Measurements from ENCODE around the gene MAPRE3. TPM values are rescaled to one million over a fixed set of nuclear protein-coding genes. Genes with fewer than 3 reads are reported as not detected.
A peak's percentile ranks its signal among the peaks of the same experiment; 100 is the strongest.

Gene MAPRE3
- total RNA-seq, 4 donors from 2014 or later, result 9.3 to 23.0 (median 13.4) TPM

DNA sequence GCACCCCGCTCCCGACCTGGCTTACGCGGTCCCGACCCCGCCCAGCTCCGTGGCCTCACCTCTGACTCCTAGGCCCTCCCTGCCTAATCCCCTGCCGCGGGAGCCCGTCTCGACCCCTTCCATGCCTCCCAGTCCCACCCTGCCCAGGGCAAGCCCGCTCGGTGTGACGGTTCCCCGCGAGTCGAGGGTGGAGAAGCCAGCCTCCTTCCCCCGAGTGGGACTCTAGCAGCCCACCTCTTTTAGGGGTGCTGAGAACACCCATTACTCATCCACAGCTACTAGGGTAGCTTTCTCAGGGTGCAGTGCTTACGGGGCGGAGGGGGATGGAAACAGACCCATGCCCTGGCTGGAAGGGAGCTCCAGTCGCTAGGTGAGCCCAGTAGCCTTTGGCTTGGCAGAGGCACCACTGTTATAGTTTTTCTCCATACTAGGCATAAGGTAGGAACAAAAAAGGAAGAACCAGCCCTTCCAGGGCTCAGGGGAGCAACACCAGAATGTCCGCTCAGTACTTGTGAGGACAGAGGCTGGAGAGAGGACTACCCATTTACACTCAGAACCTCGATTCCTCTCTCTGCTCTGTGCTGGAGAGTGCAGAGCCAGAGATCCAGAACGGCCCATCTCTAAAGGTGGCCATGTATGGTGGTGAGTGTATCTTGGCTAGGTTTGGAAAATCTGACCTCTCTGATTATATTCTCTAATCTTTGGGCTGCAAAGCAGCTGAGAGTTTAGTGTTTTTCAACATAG lies 81.6 kb downstream of the MAPRE3 start:
- 9% methylated on average over 9 of the region's 24 CpGs for WGBS
- Histone ChIP-seq H3K4me3 (peak overlapping the region; percentile 74 to 99 (median 94)), H3K9me3 (no peaks in the 10 kb centered on the region), H3K4me1 (peaks cover 14 to 43% (median 23%) of the 10 kb centered on the region in 4 donors), H3K27me3 (no peaks in the 10 kb centered on the region), H3K27ac (replicated peaks in 1 of 4) (peak overlapping the region; percentile 89 to 96 (median 94)), H3K36me3 (peaks cover 15 to 41% (median 38%) of the 10 kb centered on the region in 4 donors)
- TF ChIP-seq, protein P1, sequence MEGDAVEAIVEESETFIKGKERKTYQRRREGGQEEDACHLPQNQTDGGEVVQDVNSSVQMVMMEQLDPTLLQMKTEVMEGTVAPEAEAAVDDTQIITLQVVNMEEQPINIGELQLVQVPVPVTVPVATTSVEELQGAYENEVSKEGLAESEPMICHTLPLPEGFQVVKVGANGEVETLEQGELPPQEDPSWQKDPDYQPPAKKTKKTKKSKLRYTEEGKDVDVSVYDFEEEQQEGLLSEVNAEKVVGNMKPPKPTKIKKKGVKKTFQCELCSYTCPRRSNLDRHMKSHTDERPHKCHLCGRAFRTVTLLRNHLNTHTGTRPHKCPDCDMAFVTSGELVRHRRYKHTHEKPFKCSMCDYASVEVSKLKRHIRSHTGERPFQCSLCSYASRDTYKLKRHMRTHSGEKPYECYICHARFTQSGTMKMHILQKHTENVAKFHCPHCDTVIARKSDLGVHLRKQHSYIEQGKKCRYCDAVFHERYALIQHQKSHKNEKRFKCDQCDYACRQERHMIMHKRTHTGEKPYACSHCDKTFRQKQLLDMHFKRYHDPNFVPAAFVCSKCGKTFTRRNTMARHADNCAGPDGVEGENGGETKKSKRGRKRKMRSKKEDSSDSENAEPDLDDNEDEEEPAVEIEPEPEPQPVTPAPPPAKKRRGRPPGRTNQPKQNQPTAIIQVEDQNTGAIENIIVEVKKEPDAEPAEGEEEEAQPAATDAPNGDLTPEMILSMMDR (IDR thresholded peaks at IDR 0.05), result no peak
- TF ChIP-seq POLR2A (IDR thresholded peaks at IDR 0.05; ENCODE audit: low read depth) (no peak), POLR2AphosphoS5 (IDR thresholded peaks at IDR 0.05) (peak in 1 of 2 donors; percentile 9), EP300 (IDR thresholded peaks at IDR 0.05) (no peak)
- intact Hi-C loops (cut with DNase I), result loop anchor here (2.0 kb wide), 2 partner anchors 19 to 27 kb away; partner anchors contain the start of genes EMILIN1 and OST4
- no peak for DNase-seq (ENCODE audit: extremely low spot score)

DNA sequence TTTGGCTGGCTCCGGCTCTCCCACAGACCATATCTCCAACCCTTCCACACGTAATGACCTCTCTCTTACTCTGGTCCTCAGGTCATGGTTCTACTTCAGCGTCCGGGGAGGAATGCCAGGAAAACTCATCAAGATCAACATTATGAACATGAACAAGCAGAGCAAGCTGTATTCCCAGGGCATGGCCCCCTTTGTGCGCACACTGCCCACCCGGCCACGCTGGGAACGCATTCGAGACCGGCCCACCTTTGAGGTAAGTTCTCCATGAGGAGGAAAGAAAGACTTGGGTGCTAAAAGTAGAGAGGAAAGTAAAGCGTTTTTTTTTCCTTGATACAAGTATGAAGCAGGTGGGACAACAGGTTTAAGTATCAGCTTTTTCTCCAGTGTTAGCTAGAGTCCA lies 82.9 kb downstream of the MAPRE3 start:
- H3K27me3 ChIP-seq, result no peaks in the 10 kb centered on the region
- intact Hi-C loops (cut with DNase I), result no loop called here
- WGBS, result 93% methylated on average over 11 of the region's 11 CpGs
- peaks cover 14 to 43% (median 23%) of the 10 kb centered on the region in 4 donors for H3K4me1 ChIP-seq
- no peak for DNase-seq (ENCODE audit: extremely low spot score)
- no peak for TF ChIP-seq POLR2A (IDR thresholded peaks at IDR 0.05; ENCODE audit: low read depth)
- TF ChIP-seq POLR2AphosphoS5 (IDR thresholded peaks at IDR 0.05), result no peak
- H3K9me3 ChIP-seq, result no peaks in the 10 kb centered on the region
- no peak overlapping the region for H3K4me3 ChIP-seq
- H3K27ac ChIP-seq (replicated peaks in 1 of 4), result peak overlapping the region in 2 of 4 donors; percentile 94 to 96
- H3K36me3 ChIP-seq, result peaks cover 17 to 52% (median 50%) of the 10 kb centered on the region in 4 donors

DNA sequence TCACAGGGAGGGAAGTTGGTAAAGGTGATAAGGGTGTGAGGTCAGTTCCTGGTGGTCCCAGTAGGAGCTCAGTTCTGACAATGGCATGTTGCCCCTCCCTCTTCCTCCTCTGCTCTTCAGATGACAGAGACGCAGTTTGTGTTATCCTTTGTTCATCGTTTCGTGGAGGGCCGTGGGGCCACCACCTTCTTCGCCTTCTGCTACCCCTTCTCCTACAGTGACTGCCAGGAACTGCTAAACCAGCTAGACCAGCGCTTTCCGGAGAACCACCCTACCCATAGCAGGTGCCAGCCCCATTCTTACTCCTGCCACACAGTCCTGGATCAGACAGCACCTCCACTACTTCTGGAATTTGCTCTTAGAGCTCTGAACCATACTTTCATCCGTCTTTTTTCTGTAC lies 83.3 kb downstream of the MAPRE3 start:
- H3K36me3 ChIP-seq, result peaks cover 17 to 57% (median 53%) of the 10 kb centered on the region in 4 donors
- no peaks in the 10 kb centered on the region for H3K27me3 ChIP-seq
- H3K9me3 ChIP-seq, result no peaks in the 10 kb centered on the region
- intact Hi-C loops (cut with DNase I), result no loop called here
- no peak for DNase-seq (ENCODE audit: extremely low spot score)
- no peak overlapping the region for H3K27ac ChIP-seq (replicated peaks in 1 of 4)
- H3K4me1 ChIP-seq, result peaks cover 14 to 43% (median 23%) of the 10 kb centered on the region in 4 donors
- TF ChIP-seq POLR2A (IDR thresholded peaks at IDR 0.05; ENCODE audit: low read depth), result no peak
- no peak for TF ChIP-seq EP300 (IDR thresholded peaks at IDR 0.05)
- TF ChIP-seq, protein P1 (IDR thresholded peaks at IDR 0.05), result no peak
- no peak for TF ChIP-seq POLR2AphosphoS5 (IDR thresholded peaks at IDR 0.05)
- H3K4me3 ChIP-seq, result no peak overlapping the region
- WGBS, result 88% methylated on average over 8 of the region's 8 CpGs

- Histone ChIP-seq H3K4me1 (peaks cover 9 to 42% (median 19%) of the 10 kb centered on the region in 4 donors), H3K9me3 (no peaks in the 10 kb centered on the region), H3K27ac (replicated peaks in 1 of 4) (no peak overlapping the region), H3K27me3 (no peaks in the 10 kb centered on the region), H3K4me3 (no peak overlapping the region), H3K36me3 (peaks cover 17 to 66% (median 61%) of the 10 kb centered on the region in 4 donors)
- WGBS, result 95% methylated on average over 11 of the region's 11 CpGs
- intact Hi-C loops (cut with DNase I), result no loop called here
- TF ChIP-seq, protein P1 (IDR thresholded peaks at IDR 0.05), result no peak
- TF ChIP-seq EP300 (IDR thresholded peaks at IDR 0.05), result no peak
- TF ChIP-seq POLR2AphosphoS5 (IDR thresholded peaks at IDR 0.05), result no peak
- no peak for DNase-seq (ENCODE audit: extremely low spot score)
Measured at GRCh38 chr2:27054721-27055120, 84.3 kb downstream of the MAPRE3 start.

DNA sequence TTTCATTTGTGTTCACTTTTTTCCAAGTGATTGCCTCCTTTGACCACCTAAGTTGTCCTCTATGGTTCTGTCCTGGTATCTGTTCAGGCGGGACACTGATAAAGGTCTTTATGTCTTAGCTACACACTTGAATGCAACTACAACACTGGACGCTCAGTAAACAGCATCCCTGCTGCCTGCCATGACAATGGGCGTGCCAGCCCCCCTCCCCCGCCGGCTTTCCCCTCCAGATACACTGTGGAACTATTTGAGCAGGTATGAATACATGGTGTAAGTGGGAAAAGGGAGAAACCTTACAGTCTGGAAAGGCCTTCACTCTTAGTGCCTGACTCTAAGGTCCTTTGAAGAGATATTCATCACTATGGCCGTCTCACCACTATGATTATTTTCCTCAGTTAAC lies 86.7 kb downstream of the MAPRE3 start:
- Histone ChIP-seq H3K9me3 (no peaks in the 10 kb centered on the region), H3K36me3 (peaks cover 17 to 75% (median 71%) of the 10 kb centered on the region in 4 donors), H3K4me3 (no peak overlapping the region), H3K27ac (replicated peaks in 1 of 4) (no peak overlapping the region), H3K27me3 (no peaks in the 10 kb centered on the region), H3K4me1 (peaks cover 4 to 35% (median 12%) of the 10 kb centered on the region in 4 donors)
- intact Hi-C loops (cut with DNase I), result no loop called here
- no peak for DNase-seq (ENCODE audit: extremely low spot score)
- TF ChIP-seq, protein P1 (IDR thresholded peaks at IDR 0.05), result no peak
- no peak for TF ChIP-seq POLR2AphosphoS5 (IDR thresholded peaks at IDR 0.05)
- no peak for TF ChIP-seq EP300 (IDR thresholded peaks at IDR 0.05)
- no peak for TF ChIP-seq POLR2A (IDR thresholded peaks at IDR 0.05; ENCODE audit: low read depth)
- WGBS, result 89% methylated on average over 6 of the region's 6 CpGs
